ENCODE measurements around the gene RAB11A.

Gene RAB11A

GRCh38 chr15:65869126-65869953 is at the start of gene RAB11A:
Gene RAB11A, plus strand, starts transcription at chr15:65869491. Its CDS starts 95 bp downstream, at chr15:65869586.
- peak; percentile 98 for DNase-seq

GRCh38 chr15:65819563-65819960 is 49.7 kb upstream of the RAB11A start:
- DNase-seq: no peak

- DNase-seq: no peak
These were observed 48.2 kb upstream of the RAB11A start for GRCh38 chr15:65821070-65821469.

GRCh38 chr15:65822316-65822715 is 47.0 kb upstream of the RAB11A start:
- DNase-seq: peak; percentile 33

GRCh38 chr15:65824031-65824743 is 45.1 kb upstream of the RAB11A start:
- DNase-seq: peak; percentile 50

GRCh38 chr15:65824941-65825544 is 44.2 kb upstream of the RAB11A start:
- DNase-seq: no peak

GRCh38 chr15:65827065-65827464 is 42.2 kb upstream of the RAB11A start:
- no peak for DNase-seq

- no peak for DNase-seq
These were observed 40.7 kb upstream of the RAB11A start for GRCh38 chr15:65828585-65828984.

- no peak for DNase-seq
These were observed 40.0 kb upstream of the RAB11A start for GRCh38 chr15:65829130-65829764.

- DNase-seq: peak; percentile 91
These were observed 36.5 kb upstream of the RAB11A start for GRCh38 chr15:65832549-65833364.

GRCh38 chr15:65833501-65834205 is 35.6 kb upstream of the RAB11A start:
- DNase-seq: no peak

- DNase-seq: no peak
These were observed 34.5 kb upstream of the RAB11A start for GRCh38 chr15:65834603-65835282.

- no peak for DNase-seq
These were observed 33.8 kb upstream of the RAB11A start for GRCh38 chr15:65835447-65835846.

GRCh38 chr15:65836665-65837064 is 32.6 kb upstream of the RAB11A start:
- no peak for DNase-seq

- DNase-seq: no peak
These were observed 31.7 kb upstream of the RAB11A start for GRCh38 chr15:65837301-65838294.

- DNase-seq: no peak
These were observed 29.9 kb upstream of the RAB11A start for GRCh38 chr15:65839354-65839901.

GRCh38 chr15:65839985-65840384 is 29.3 kb upstream of the RAB11A start:
- DNase-seq: no peak

GRCh38 chr15:65841121-65841930 is 28.0 kb upstream of the RAB11A start:
- no peak for DNase-seq

Measured in right hindlimb (tissue), 1 donor.